RWPE2 (cell line): ENCODE measurements around the gene ATP4B.

Source experiments
- ATAC-seq: fragments of 200-7000 bp; cut with Tn5 transposase; 3 replicates; pipeline ENCODE4 v1.9.1; 2021; ENCODE audit warnings: low read depth
- DNase-seq: peaks from one replicate; pipeline ENCODE4 v3.0.0-alpha.2; 2020; ENCODE audit warnings: low spot score
- H3K27ac ChIP-seq: fragments of 450-650 bp; 2 replicates; pipeline ENCODE4 v1.5.1; 2017; ENCODE audit warnings: mild to moderate bottlenecking; ENCODE audit not compliant: poor library complexity, severe bottlenecking
- H3K27me3 ChIP-seq: fragments of 250-450 bp; sonication (Bioruptor Pico); 2 replicates; pipeline ENCODE4 v1.5.1; 2021; ENCODE audit warnings: mild to moderate bottlenecking, moderate library complexity; ENCODE audit not compliant: insufficient read depth, poor library complexity, severe bottlenecking
- H3K36me3 ChIP-seq: fragments of 250-450 bp; sonication (Bioruptor Pico); 2 replicates; pipeline ENCODE4 v1.5.1; 2020; ENCODE audit warnings: low read depth, mild to moderate bottlenecking, moderate library complexity
- H3K4me1 ChIP-seq: fragments of 250-450 bp; sonication (Bioruptor Pico); 2 replicates; pipeline ENCODE4 v1.5.1; 2021; ENCODE audit warnings: mild to moderate bottlenecking, moderate library complexity; ENCODE audit not compliant: insufficient read depth, poor library complexity, severe bottlenecking
- H3K4me3 ChIP-seq: fragments of 250-450 bp; sonication (Bioruptor Pico); 2 replicates; pipeline ENCODE4 v1.5.1; 2021; ENCODE audit warnings: mild to moderate bottlenecking, moderate library complexity; ENCODE audit not compliant: severe bottlenecking
- H3K9me3 ChIP-seq: fragments of 250-450 bp; sonication (Bioruptor Pico); 2 replicates; pipeline ENCODE4 v1.5.1; 2021; ENCODE audit warnings: mild to moderate bottlenecking, moderate library complexity; ENCODE audit not compliant: severe bottlenecking
- CTCF ChIP-seq: fragments of 450-650 bp; IDR thresholded peaks from one replicate; pipeline ENCODE4 v1.5.1; 2017; ENCODE audit warnings: mild to moderate bottlenecking, moderate library complexity; ENCODE audit not compliant: poor library complexity, severe bottlenecking

The ATP4B gene

GRCh38 chr13:113630804-113631203, 27.2 kb downstream of the ATP4B start:
- no peaks in the 10 kb centered on the region for H3K27me3 ChIP-seq
- H3K9me3 ChIP-seq = no peaks in the 10 kb centered on the region
- no peak overlapping the region for H3K4me3 ChIP-seq
- H3K27ac ChIP-seq = no peak overlapping the region
- no peak for TF ChIP-seq CTCF
- H3K4me1 ChIP-seq = no peaks in the 10 kb centered on the region
- ATAC-seq (no peak), DNase-seq (peak; percentile 43)
- H3K36me3 ChIP-seq = peaks cover 68% of the 10 kb centered on the region

DNA sequence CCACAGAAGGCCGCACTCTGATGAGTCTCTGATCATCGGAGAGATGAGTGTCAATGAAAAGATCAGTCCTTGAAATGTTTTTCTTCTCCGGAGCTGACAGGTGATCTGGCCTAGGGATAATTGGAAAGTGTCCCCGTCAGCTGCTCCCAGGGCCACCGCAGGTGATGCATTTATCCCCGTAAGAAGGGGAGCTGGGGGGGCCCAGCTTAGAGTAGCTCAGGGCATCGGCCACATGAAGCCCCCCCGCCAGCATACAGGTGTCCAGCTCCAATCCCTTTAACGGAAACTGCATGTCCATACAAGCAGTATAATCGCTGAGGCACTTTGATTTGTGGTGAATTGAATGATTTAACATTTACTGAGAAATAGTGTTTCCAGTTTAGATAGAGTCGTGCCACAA, 27.7 kb downstream of the ATP4B start:
- no peaks in the 10 kb centered on the region for H3K4me1 ChIP-seq
- DNase-seq (peak; percentile 36), ATAC-seq (no peak)
- no peak for TF ChIP-seq CTCF
- H3K27me3 ChIP-seq = no peaks in the 10 kb centered on the region
- H3K9me3 ChIP-seq = no peaks in the 10 kb centered on the region
- no peak overlapping the region for H3K27ac ChIP-seq
- H3K36me3 ChIP-seq = peaks cover 62% of the 10 kb centered on the region
- H3K4me3 ChIP-seq = no peak overlapping the region

GRCh38 chr13:113629866-113630265, 28.1 kb downstream of the ATP4B start:
- no peaks in the 10 kb centered on the region for H3K27me3 ChIP-seq
- no peak for TF ChIP-seq CTCF
- peaks cover 58% of the 10 kb centered on the region for H3K36me3 ChIP-seq
- H3K9me3 ChIP-seq = no peaks in the 10 kb centered on the region
- H3K4me3 ChIP-seq = no peak overlapping the region
- no peaks in the 10 kb centered on the region for H3K4me1 ChIP-seq
- ATAC-seq (no peak), DNase-seq (peak; percentile 49)
- H3K27ac ChIP-seq = no peak overlapping the region

DNA sequence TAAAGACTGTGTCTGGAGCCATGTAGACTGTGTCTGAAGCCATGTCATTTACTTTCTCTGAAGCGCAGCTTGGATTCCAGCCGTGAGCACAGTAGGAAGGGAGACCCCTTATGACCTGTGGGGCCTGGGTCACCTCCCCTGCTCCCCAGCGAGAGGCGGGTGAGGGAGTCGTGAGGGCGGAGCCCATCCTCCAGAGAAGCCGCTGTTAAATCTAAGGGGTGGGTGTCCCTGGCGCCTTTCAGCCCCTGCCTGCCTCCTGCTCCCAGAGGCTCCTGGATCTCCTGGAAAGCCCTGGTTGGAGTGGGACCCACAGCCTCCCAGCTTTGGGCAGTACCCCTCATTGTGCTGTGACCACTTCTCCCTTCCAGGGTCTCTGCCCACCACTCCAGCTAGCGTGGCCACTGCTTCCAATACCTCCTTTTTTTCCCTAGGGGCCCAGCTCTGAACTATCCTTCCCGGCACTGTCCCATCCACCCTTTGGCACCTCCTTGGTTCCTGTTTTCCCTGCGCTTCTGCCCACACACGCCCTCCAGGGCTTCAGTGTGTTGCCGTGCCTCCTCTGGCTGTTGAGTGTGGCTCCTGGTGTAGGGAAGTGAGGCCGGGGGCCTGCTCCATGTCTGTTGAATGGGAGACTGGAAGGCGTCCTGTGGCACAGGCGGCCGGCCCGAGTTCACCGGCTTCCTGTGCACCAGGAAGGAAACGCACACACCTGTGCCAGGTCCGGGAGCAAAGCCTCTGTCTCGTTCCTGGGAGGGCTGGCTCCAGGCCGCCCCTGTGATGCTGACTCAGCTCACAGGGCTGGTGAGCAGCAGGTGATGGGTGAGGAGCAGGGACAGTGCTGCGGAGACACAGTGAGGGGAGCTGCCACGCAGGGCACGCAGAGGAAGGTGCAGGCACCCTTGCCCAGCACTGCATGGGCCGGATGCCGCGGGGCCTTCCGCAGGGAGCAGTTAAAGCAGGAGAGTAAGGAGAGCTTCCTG, 29.4 kb downstream of the ATP4B start:
- Histone ChIP-seq H3K27me3 (no peaks in the 10 kb centered on the region), H3K27ac (no peak overlapping the region), H3K4me3 (no peak overlapping the region), H3K9me3 (no peaks in the 10 kb centered on the region), H3K36me3 (peaks cover 53% of the 10 kb centered on the region), H3K4me1 (no peaks in the 10 kb centered on the region)
- peak; percentile 25; the same call in 2 of the 3 replicates for ATAC-seq
- no peak for TF ChIP-seq CTCF
- peak; percentile 52 for DNase-seq

DNA sequence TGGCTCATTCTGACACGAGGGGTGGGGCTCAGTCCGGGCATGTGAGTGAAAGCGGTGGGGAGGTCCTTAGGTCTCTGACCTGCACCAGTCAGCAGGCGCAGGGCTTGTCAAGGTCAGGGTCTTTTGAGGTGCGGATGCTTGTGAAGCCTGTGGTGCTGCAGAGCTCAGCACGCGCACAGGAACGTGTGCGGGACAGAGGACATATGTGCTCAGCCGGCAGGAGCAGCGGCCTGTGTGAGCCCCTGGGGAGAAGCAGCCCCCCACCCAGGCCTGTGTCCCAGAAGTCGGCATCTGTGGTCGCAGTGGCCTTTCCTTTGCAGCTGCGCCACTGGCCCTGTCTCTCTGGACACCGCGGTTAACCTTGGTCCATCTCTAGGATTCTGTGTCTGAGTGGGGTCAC, 30.9 kb downstream of the ATP4B start:
- H3K27ac ChIP-seq = no peak overlapping the region
- no peaks in the 10 kb centered on the region for H3K27me3 ChIP-seq
- H3K9me3 ChIP-seq = no peaks in the 10 kb centered on the region
- H3K4me3 ChIP-seq = no peak overlapping the region
- H3K36me3 ChIP-seq = peaks cover 53% of the 10 kb centered on the region
- DNase-seq = peak; percentile 42
- ATAC-seq = no peak
- no peak for TF ChIP-seq CTCF
- H3K4me1 ChIP-seq = no peaks in the 10 kb centered on the region
